GM23338 (cell line): ENCODE measurements around the gene HSF4. TPM values are rescaled to one million over a fixed set of nuclear protein-coding genes. Genes with fewer than 3 reads are reported as not detected.

Source experiments
- ATAC-seq: fragments of 200-7000 bp; cut with Tn5 transposase; 3 replicates; pipeline ENCODE4 v1.9.1; 2020
- DNase-seq: peaks from one replicate; pipeline ENCODE4 v3.0.0-alpha.2; 2015; ENCODE audit warnings: low spot score
- H2AFZ ChIP-seq: fragments of 200-600 bp; sonication (generic); 2 replicates; pipeline ENCODE4 v1.8.0; 2016; ENCODE audit warnings: antibody characterized with exemption, mild to moderate bottlenecking, moderate library complexity
- H3F3A ChIP-seq: fragments of 200-600 bp; sonication (generic); replicated peaks from 2 replicates; pipeline ENCODE4 v1.8.0; 2017; ENCODE audit warnings: antibody characterized with exemption, mixed run types, low read depth
- H3K27ac ChIP-seq: fragments of 200-600 bp; sonication (generic); 2 replicates; pipeline ENCODE4 v1.6.1; 2016; ENCODE audit warnings: low read depth
- H3K27me3 ChIP-seq: fragments of 200-600 bp; sonication (generic); 2 replicates; pipeline ENCODE4 v1.8.0; 2016; ENCODE audit warnings: mild to moderate bottlenecking, mixed run types, moderate library complexity; ENCODE audit not compliant: insufficient read depth
- H3K36me3 ChIP-seq: fragments of 200-600 bp; sonication (generic); 2 replicates; pipeline ENCODE4 v1.8.0; 2016; ENCODE audit warnings: mild to moderate bottlenecking; ENCODE audit not compliant: insufficient read depth
- H3K4me1 ChIP-seq: fragments of 200-600 bp; sonication (generic); 2 replicates; pipeline ENCODE4 v1.8.0; 2016; ENCODE audit warnings: mild to moderate bottlenecking, moderate library complexity; ENCODE audit not compliant: insufficient read depth
- H3K4me2 ChIP-seq: fragments of 200-600 bp; sonication (generic); 2 replicates; pipeline ENCODE4 v1.7.1; 2017; ENCODE audit warnings: mixed run types
- H3K4me3 ChIP-seq: fragments of 200-600 bp; sonication (generic); 2 replicates; pipeline ENCODE4 v1.6.1; 2016; ENCODE audit warnings: mixed run types
- H3K79me2 ChIP-seq: fragments of 200-600 bp; sonication (generic); replicated peaks from 2 replicates; pipeline ENCODE4 v1.8.0; 2017; ENCODE audit warnings: mild to moderate bottlenecking; ENCODE audit not compliant: insufficient read depth
- H3K9me2 ChIP-seq: fragments of 200-600 bp; sonication (generic); 2 replicates; pipeline ENCODE4 v1.8.0; 2017; ENCODE audit not compliant: insufficient read depth
- H4K20me1 ChIP-seq: fragments of 200-600 bp; sonication (generic); replicated peaks from 2 replicates; pipeline ENCODE4 v1.8.0; 2017; ENCODE audit warnings: mild to moderate bottlenecking; ENCODE audit not compliant: insufficient read depth
- H3K27ac Mint-ChIP-seq: 2 replicates; pipeline ENCODE4 v1.8.0; 2020; ENCODE audit warnings: inconsistent platforms, mild to moderate bottlenecking, moderate library complexity, mixed read lengths
- H3K27me3 Mint-ChIP-seq: 3 replicates; pipeline ENCODE4 v1.8.0; 2022; ENCODE audit warnings: low read depth, mild to moderate bottlenecking, moderate library complexity, mixed read lengths, inconsistent platforms; ENCODE audit not compliant: insufficient read depth, poor library complexity
- H3K36me3 Mint-ChIP-seq: 3 replicates; pipeline ENCODE4 v1.8.0; 2021; ENCODE audit warnings: low read depth, mild to moderate bottlenecking, inconsistent platforms, moderate library complexity, mixed read lengths
- H3K4me1 Mint-ChIP-seq: 3 replicates; pipeline ENCODE4 v1.8.0; 2020; ENCODE audit warnings: mild to moderate bottlenecking, inconsistent platforms, mixed read lengths
- H3K4me3 Mint-ChIP-seq: 3 replicates; pipeline ENCODE4 v1.8.0; 2021; ENCODE audit warnings: moderate library complexity, mild to moderate bottlenecking, inconsistent platforms, mixed read lengths
- H3K9me3 Mint-ChIP-seq: 3 replicates; pipeline ENCODE4 v1.8.0; 2020; ENCODE audit warnings: moderate library complexity, mild to moderate bottlenecking, inconsistent platforms, mixed read lengths
- CREB1 ChIP-seq: fragments of 250-450 bp; sonication (Bioruptor Pico); IDR thresholded peaks from 2 replicates; pipeline ENCODE4 v1.5.0; 2020; ENCODE audit warnings: low read depth, mild to moderate bottlenecking, moderate library complexity
- CTCF ChIP-seq, 2 experiments: fragments of 200-600 bp in 1 of 2; sonication (generic) in 1 of 2; conservative IDR thresholded peaks; 2 replicates each; pipeline versions ENCODE4 v1.5.1 to v1.6.1; 2016 to 2017; ENCODE audit warnings: antibody characterized with exemption in 2 of 2, low read depth in 2 of 2, mild to moderate bottlenecking in 2 of 2, moderate library complexity in 1 of 2
- NANOG ChIP-seq: IDR thresholded peaks from 2 replicates; pipeline ENCODE4 v1.6.1; 2016; ENCODE audit warnings: antibody characterized with exemption, borderline replicate concordance
- REST ChIP-seq: IDR thresholded peaks from one replicate; pipeline ENCODE4 v1.6.1; 2018; ENCODE audit warnings: antibody characterized with exemption; ENCODE audit not compliant: unreplicated experiment
- STAT1 ChIP-seq: IDR thresholded peaks from one replicate; pipeline ENCODE4 v1.6.1; 2016; ENCODE audit warnings: antibody characterized with exemption; ENCODE audit not compliant: unreplicated experiment
- polyA plus RNA-seq: library from polyadenylated mRNA; unstranded; fragments of >200 nt; fragmentation: Nextera tagmentation; extraction: Ambion mirVana; gene quantifications from 2 replicates; pipeline ENCODE4 v1.2.1, GENCODE V29; 2016
- total RNA-seq: library from RNA; depleted of rRNA; stranded (reverse); fragments of >200 nt; shearing (Covaris generic); gene quantifications from 2 replicates; pipeline ENCODE4 v1.2.3, GENCODE V29; 2014

Gene HSF4
- total and polyA plus RNA-seq, 2 experiments from 2014 or later = 0.19 to 1.3 TPM

- no peak for ATAC-seq
- Histone ChIP-seq H2AFZ (no peak overlapping the region), H3K79me2 (no peaks in the 10 kb centered on the region), H3K4me1 (no peaks in the 10 kb centered on the region), H3F3A (0 out of 2 replicates have a peak, but pooled peaks cover 7% of the 10 kb centered on the region), H4K20me1 (no peaks in the 10 kb centered on the region; the same call in 1 of the 2 replicates), H3K27me3 (peaks cover 27% of the 10 kb centered on the region; the same call in 1 of the 2 replicates), H3K27ac (no peak overlapping the region), H3K36me3 (no peaks in the 10 kb centered on the region), H3K9me2 (no peaks in the 10 kb centered on the region), H3K4me3 (no peak overlapping the region), H3K4me2 (no peak overlapping the region)
- Mint-ChIP-seq H3K4me3 (no peak overlapping the region), H3K27me3 (peaks cover 11% of the 10 kb centered on the region), H3K27ac (no peak overlapping the region), H3K4me1 (peaks cover 3% of the 10 kb centered on the region; the same call in 2 of the 3 replicates), H3K36me3 (peaks cover 45% of the 10 kb centered on the region), H3K9me3 (no peaks in the 10 kb centered on the region)
- TF ChIP-seq STAT1 = no peak
- DNase-seq = no peak
Observed at GRCh38 chr16:67145746-67146145, 18.8 kb upstream of the HSF4 start.

- peaks cover 40% of the 10 kb centered on the region for H3K36me3 Mint-ChIP-seq
- no peak overlapping the region for H3K27ac Mint-ChIP-seq
- no peaks in the 10 kb centered on the region for H3K36me3 ChIP-seq
- H2AFZ ChIP-seq = no peak overlapping the region
- H3K27me3 Mint-ChIP-seq = peaks cover 18% of the 10 kb centered on the region
- no peak overlapping the region for H3K4me2 ChIP-seq
- H3K9me2 ChIP-seq = no peaks in the 10 kb centered on the region
- no peaks in the 10 kb centered on the region for H3K79me2 ChIP-seq
- H3K9me3 Mint-ChIP-seq = no peaks in the 10 kb centered on the region
- H3K4me3 Mint-ChIP-seq = no peak overlapping the region
- peaks cover 9% of the 10 kb centered on the region; the same call in 2 of the 3 replicates for H3K4me1 Mint-ChIP-seq
- 0 out of 2 replicates have a peak, but pooled peaks cover 7% of the 10 kb centered on the region for H3F3A ChIP-seq
- peaks cover 37% of the 10 kb centered on the region for H3K27me3 ChIP-seq
- TF ChIP-seq CTCF (conservative IDR thresholded peaks at IDR 0.05; ENCODE audit: low read depth in 2 of 2) = 0 out of 4 replicates have a peak, but pooled peaks of 1 of the 2 experiments have one; percentile 21
- no peak for TF ChIP-seq CREB1 (CRISPR knock-in tag)
- no peak for TF ChIP-seq REST
- no peak for TF ChIP-seq NANOG
- no peak overlapping the region for H3K27ac ChIP-seq
- no peaks in the 10 kb centered on the region; the same call in 1 of the 2 replicates for H4K20me1 ChIP-seq
- no peak overlapping the region for H3K4me3 ChIP-seq
- DNase-seq (no peak), ATAC-seq (no peak)
- peaks cover 6% of the 10 kb centered on the region; the same call in 1 of the 2 replicates for H3K4me1 ChIP-seq
Observed at GRCh38 chr16:67146523-67147357, 17.8 kb upstream of the HSF4 start.
